Transverse colon (tissue), 4 donors: ENCODE results near the gene AGTPBP1.

Experiments used
- CTCF ChIP-seq, 5 experiments: fragments of 200-600 bp in 3 of 5; fragments of 450-650 bp in 2 of 5; sonication (generic) in 3 of 5; IDR thresholded peaks; 1 replicate in 2 of 5; 2 replicates in 3 of 5; pipeline ENCODE4 v1.5.1; 2016 to 2017; ENCODE audit warnings: antibody characterized with exemption in 5 of 5, inconsistent platforms in 3 of 5, mild to moderate bottlenecking in 2 of 5, moderate library complexity in 1 of 5
- EP300 ChIP-seq: sonication (generic); formaldehyde crosslinking; IDR thresholded peaks from one replicate; pipeline ENCODE4 v1.6.1; 2017; ENCODE audit warnings: antibody characterized with exemption, low read depth
- POLR2A ChIP-seq: fragments of 450-650 bp; IDR thresholded peaks from one replicate; pipeline ENCODE4 v1.6.1; 2016; ENCODE audit warnings: antibody characterized with exemption, mild to moderate bottlenecking, moderate library complexity
- POLR2AphosphoS5 ChIP-seq, 3 donors: sonication (generic); formaldehyde crosslinking; IDR thresholded peaks; one replicate each; pipeline ENCODE4 v1.6.1; 2016; ENCODE audit warnings: antibody characterized with exemption in 3 of 3

- no peak for TF ChIP-seq CTCF (IDR thresholded peaks at IDR 0.05)
- TF ChIP-seq POLR2A: no peak
- no peak for TF ChIP-seq EP300
- TF ChIP-seq POLR2AphosphoS5 (IDR thresholded peaks at IDR 0.05): no peak
Observed at GRCh38 chr9:85521371-85522197, 220.2 kb downstream of the AGTPBP1 start.
